T-helper 2 cell (primary cell): ENCODE measurements around the gene SMIM21.

Experiments
- DNase-seq, 5 experiments: peaks; one replicate each; pipeline versions ENCODE4 v3.0.0 to v3.0.0-alpha.2; 2012 to 2022

Gene SMIM21

DNA sequence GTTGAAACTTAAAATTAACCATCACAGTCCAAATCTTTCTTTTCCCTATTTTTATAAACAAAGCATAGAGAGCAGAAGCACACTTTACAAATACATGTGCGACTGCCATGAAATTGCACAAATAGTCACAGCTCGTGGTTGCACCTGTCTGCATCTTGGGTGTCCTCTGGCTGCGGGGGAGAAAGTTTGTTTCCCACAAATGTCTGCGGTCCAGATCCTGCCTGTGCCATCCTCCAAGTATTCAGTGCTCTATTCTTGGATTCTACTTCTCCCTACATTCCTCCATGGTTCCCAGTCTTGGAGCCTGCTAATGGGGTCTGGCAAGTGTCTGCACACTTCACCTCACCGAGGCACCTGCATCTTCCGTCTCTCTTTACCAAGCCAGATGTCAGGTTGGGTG is 52.2 kb downstream of the SMIM21 start:
- no peak for DNase-seq

GRCh38 chr18:75374466-75374865 is 53.0 kb downstream of the SMIM21 start:
- no peak for DNase-seq

DNA sequence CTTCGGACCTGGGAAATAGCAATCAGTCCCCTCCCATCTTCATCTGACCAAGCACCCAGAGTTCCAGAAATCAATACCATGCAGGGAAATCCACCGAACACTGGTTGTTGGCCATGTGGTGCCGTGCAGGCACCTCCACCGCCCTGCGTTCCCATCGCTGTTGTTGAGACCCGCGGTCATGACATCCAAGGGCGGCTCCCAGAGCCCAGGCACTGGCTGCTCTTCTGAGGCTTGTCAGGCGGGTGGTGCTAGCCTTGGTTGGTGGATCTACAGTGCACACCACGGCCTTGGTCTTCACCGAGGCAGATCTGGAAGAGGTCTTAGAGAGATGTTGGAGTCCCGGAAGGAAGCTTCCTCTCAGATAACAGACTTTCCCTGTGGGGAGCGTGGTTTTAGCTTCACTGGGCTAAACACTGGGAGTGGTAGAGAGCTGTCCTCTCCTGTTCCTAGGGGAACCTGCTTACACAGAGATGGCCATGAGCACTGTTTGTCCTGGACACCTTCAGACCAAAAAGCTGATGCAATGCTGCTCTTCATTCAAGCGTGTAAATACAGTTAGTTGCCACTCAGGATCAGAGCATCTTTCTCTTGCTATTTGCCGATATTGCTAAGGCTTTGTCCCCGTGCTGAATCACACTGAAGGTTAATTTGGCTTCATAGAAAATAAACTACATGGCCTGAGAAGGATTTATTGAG is 58.3 kb downstream of the SMIM21 start:
- DNase-seq, result no peak

GRCh38 chr18:75365837-75366236 is 61.7 kb downstream of the SMIM21 start:
- DNase-seq, result no peak

DNA sequence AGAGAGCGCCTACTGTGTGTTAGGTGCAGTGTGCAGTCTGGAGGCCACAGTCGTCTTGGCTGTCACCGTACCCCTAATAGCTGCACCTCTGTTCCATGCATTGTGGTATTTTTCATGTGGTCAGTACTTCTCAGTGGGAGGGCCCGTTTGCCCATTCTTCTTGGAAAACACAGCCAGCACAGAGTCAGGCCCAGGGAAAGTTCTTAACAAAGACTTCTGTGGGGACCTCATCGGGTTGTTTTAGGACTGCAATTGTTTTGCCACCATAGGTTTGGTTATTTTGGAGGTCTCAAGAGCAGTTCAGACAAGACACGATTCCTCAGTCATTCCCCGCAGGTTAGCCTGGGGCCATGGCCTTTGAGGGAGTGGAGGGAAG is 62.3 kb downstream of the SMIM21 start:
- DNase-seq, result no peak

GRCh38 chr18:75364512-75365253 is 62.8 kb downstream of the SMIM21 start:
- DNase-seq, result no peak

GRCh38 chr18:75363446-75364225 is 63.9 kb downstream of the SMIM21 start:
- no peak for DNase-seq

GRCh38 chr18:75362435-75362834 is 65.1 kb downstream of the SMIM21 start:
- DNase-seq, result no peak

DNA sequence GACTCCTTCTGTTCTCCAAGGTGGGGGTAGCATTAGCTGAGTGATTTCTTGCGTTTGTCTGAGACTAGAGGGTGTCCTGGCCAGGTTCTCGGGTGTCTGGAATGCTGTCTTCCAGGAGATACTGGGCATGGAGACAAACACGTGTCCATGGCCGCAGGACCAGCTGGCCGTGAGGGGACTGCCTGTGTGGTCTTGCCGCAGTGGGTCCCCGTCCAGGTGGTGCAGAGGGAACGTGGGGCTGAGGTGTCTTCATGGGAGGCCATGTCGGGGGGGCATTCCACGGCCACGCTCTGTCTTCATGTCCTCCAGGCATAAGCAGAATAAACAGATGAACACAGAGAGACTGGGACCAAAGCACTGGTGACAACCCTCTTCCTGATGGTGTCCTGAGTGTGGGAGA is 66.6 kb downstream of the SMIM21 start:
- DNase-seq, result no peak

GRCh38 chr18:75360215-75360614 is 67.3 kb downstream of the SMIM21 start:
- no peak for DNase-seq
